Prostate gland (tissue), 2 donors: ENCODE measurements around the gene LANCL1. TPM values are rescaled to one million over a fixed set of nuclear protein-coding genes. Genes with fewer than 3 reads are reported as not detected.

ENCODE experiments used
- DNase-seq: peaks from one replicate; pipeline ENCODE4 v3.0.0-alpha.2; 2019; ENCODE audit warnings: low spot score
- H3K27ac ChIP-seq, 2 donors: fragments of 200-600 bp; sonication (generic); 2 replicates each; pipeline ENCODE4 v1.5.1; 2017 to 2019
- H3K27me3 ChIP-seq: fragments of 200-600 bp; sonication (generic); replicated peaks from 2 replicates; pipeline ENCODE4 v1.5.1; 2019; ENCODE audit not compliant: insufficient read depth
- H3K36me3 ChIP-seq, 2 donors: fragments of 200-600 bp; sonication (generic); 1 replicate in 1 of 2; 2 replicates in 1 of 2; pipeline versions ENCODE4 v1.5.1 to v1.8.1; 2017 to 2019
- H3K4me1 ChIP-seq: fragments of 200-600 bp; sonication (generic); replicated peaks from 2 replicates; pipeline ENCODE4 v1.5.1; 2019
- H3K4me3 ChIP-seq, 2 donors: fragments of 200-600 bp; sonication (generic); 2 replicates each; pipeline ENCODE4 v1.5.1; 2017 to 2019
- H3K9me3 ChIP-seq: fragments of 200-600 bp; sonication (generic); 2 replicates; pipeline ENCODE4 v1.5.1; 2017
- POLR2A ChIP-seq: fragments of 450-650 bp; IDR thresholded peaks from one replicate; pipeline ENCODE4 v1.6.1; 2016; ENCODE audit warnings: antibody characterized with exemption, mild to moderate bottlenecking
- POLR2AphosphoS5 ChIP-seq: sonication (generic); formaldehyde crosslinking; IDR thresholded peaks from one replicate; pipeline ENCODE4 v1.6.1; 2017; ENCODE audit warnings: antibody characterized with exemption
- WGBS: methylation state at CpG from one replicate; pipeline ENCODE4 v1.1.5; 2018; 5-methylcytosine and 5-hydroxymethylcytosine counted together
- intact Hi-C: fragments of 100-400 bp; cut with DNase I; formaldehyde crosslinking; loops from one replicate; pipeline ENCODE4 v1.14.2; 2022
- total RNA-seq, 2 donors: library from RNA; depleted of rRNA; stranded (reverse); fragments of >200 nt; gene quantifications; one replicate each; pipeline ENCODE4 v1.1.0, GENCODE V29; 2016
- TF ChIP-seq, protein P1 (sequence below), 4 experiments: fragments of 200-600 bp in 2 of 4; fragments of 450-650 bp in 2 of 4; sonication (generic) in 2 of 4; IDR thresholded peaks; 1 replicate in 3 of 4; 2 replicates in 1 of 4; pipeline ENCODE4 v1.5.1; 2016 to 2019; ENCODE audit warnings: antibody characterized with exemption in 4 of 4, mild to moderate bottlenecking in 2 of 4, moderate library complexity in 2 of 4

The LANCL1 gene
- total RNA-seq, 2 donors from 2014 or later, result 48.2 to 50.1 TPM

DNA sequence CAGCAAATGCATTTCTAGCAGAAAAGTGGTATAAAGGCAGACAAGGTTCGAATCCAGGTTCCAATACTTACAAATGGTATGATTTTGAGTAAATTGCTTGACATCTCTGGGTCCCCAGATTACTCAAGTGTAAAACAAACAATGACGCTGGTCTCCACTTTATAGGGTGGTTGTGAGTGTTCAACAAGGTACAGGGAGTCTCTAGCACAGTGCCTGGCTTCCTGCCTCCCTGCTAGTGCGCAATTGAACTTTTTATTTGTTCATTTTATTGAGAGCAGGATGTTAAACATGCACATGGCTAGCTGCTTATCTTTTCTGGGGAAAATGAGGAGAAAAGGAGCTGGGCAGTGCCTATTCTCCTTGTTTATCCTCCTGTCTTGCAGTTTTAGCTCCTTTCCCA lies 86.7 kb downstream of the LANCL1 start:
- Histone ChIP-seq H3K4me1 (no peaks in the 10 kb centered on the region), H3K36me3 (no peaks in the 10 kb centered on the region), H3K9me3 (no peaks in the 10 kb centered on the region), H3K27ac (peak overlapping the region; percentile 40 to 74), H3K4me3 (no peak overlapping the region), H3K27me3 (no peaks in the 10 kb centered on the region)
- TF ChIP-seq, protein P1, sequence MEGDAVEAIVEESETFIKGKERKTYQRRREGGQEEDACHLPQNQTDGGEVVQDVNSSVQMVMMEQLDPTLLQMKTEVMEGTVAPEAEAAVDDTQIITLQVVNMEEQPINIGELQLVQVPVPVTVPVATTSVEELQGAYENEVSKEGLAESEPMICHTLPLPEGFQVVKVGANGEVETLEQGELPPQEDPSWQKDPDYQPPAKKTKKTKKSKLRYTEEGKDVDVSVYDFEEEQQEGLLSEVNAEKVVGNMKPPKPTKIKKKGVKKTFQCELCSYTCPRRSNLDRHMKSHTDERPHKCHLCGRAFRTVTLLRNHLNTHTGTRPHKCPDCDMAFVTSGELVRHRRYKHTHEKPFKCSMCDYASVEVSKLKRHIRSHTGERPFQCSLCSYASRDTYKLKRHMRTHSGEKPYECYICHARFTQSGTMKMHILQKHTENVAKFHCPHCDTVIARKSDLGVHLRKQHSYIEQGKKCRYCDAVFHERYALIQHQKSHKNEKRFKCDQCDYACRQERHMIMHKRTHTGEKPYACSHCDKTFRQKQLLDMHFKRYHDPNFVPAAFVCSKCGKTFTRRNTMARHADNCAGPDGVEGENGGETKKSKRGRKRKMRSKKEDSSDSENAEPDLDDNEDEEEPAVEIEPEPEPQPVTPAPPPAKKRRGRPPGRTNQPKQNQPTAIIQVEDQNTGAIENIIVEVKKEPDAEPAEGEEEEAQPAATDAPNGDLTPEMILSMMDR (IDR thresholded peaks at IDR 0.05), result no peak
- TF ChIP-seq POLR2AphosphoS5 (peak; percentile 87), POLR2A (no peak)
- 27% methylated on average over 3 of the region's 3 CpGs for WGBS
- DNase-seq, result peak; percentile 47
- intact Hi-C loops, result loop anchor here (10.0 kb wide), 1 partner anchor 415 kb away; no protein-coding TSS in a partner anchor

DNA sequence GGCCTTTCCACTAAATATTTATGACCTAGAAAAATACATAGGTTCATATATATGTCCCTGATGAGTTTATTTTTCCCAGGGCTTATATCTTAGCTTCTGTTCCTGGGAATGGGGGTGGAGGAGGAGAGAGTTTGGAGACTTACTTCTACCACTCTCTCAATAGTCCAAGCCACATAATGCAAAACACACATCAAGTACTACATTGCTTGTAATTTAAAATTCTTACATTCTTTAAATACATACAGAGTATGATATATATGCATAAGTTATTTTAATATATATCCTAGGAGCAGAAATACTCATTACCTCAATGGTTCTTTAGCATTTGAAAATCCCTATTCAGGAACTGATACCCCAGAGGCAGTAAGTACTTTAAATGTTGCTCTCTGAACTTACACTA lies 88.4 kb downstream of the LANCL1 start:
- TF ChIP-seq, protein P1 (IDR thresholded peaks at IDR 0.05), result no peak
- no peak for TF ChIP-seq POLR2AphosphoS5
- no peak for TF ChIP-seq POLR2A
- Histone ChIP-seq H3K4me3 (no peak overlapping the region), H3K36me3 (no peaks in the 10 kb centered on the region), H3K4me1 (no peaks in the 10 kb centered on the region), H3K9me3 (no peaks in the 10 kb centered on the region), H3K27ac (no peak overlapping the region), H3K27me3 (no peaks in the 10 kb centered on the region)
- no peak for DNase-seq
- intact Hi-C loops, result no loop called here

DNA sequence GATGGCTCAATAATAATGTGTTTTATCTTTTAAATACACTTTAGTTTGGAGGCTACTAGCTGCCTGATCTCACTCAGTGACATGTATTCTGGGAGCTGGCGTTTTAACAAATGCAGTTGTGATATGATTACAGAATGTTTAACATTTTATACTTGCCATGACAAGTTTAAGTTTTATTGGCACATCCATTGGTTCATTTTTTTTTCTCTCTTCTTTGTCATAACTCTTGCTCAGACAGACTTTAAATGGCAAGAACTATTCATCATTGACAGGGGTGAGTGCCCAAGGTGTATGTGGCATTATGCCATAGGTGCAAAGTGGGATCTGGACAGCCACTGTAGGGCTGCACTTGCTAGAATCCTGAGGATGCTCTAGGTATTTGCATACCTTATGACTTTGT lies 89.5 kb downstream of the LANCL1 start:
- no peak for DNase-seq
- no peak overlapping the region for H3K4me3 ChIP-seq
- TF ChIP-seq POLR2A (no peak), POLR2AphosphoS5 (no peak)
- TF ChIP-seq, protein P1 (IDR thresholded peaks at IDR 0.05), result no peak
- H3K27ac ChIP-seq, result no peak overlapping the region
- 24% methylated on average over 1 of the region's 1 CpG for WGBS
- no peaks in the 10 kb centered on the region for H3K4me1 ChIP-seq
- H3K36me3 ChIP-seq, result no peaks in the 10 kb centered on the region
- no peaks in the 10 kb centered on the region for H3K27me3 ChIP-seq
- intact Hi-C loops, result no loop called here
- H3K9me3 ChIP-seq, result no peaks in the 10 kb centered on the region

Other genes with a start within 250 kb of the LANCL1 start
- gene MYL1, start 161.6 kb downstream of the LANCL1 start, total RNA-seq, result 10 to 100 TPM in 1 of 2 donors, not detected in 1; 21.9 TPM
- 10 to 100 TPM in 1 of 2 donors, under 1 TPM in 1; 0.68 to 15.8 TPM for gene CPS1, start 79.8 kb upstream of the LANCL1 start, total RNA-seq